GM21529 (cell line): ENCODE results near the gene TKFC.
"Not testable (repeated sequence)": the region's sequence is repeated elsewhere in the genome, so short reads cannot be mapped to it uniquely, and the experiment has no call there.

Experiments used
- ATAC-seq: cut with Tn5 transposase; IDR thresholded peaks from one replicate; pipeline ENCODE4 v1.9.1; 2021; ENCODE audit not compliant: unreplicated experiment

The TKFC gene

DNA sequence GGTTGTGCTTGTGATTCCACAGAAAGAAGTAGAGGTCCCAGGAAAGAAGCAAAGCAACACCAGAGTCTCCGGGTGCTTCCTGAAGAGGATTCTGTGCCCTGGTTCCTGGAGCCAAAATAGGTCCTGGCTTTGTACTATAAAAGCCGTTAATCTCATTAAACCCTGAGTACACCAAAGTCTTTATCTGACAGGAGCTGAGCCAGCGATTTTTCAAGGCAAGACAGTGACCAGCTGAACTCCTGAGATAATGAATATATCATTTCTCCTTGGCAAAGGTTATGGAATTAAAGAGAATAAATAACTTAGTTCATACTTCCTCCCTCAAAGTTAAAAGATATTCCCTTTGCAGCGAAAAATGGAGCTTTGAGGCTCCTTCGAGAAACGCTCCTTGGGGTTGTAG, 34.4 kb downstream of the TKFC start:
- ATAC-seq = no peak

DNA sequence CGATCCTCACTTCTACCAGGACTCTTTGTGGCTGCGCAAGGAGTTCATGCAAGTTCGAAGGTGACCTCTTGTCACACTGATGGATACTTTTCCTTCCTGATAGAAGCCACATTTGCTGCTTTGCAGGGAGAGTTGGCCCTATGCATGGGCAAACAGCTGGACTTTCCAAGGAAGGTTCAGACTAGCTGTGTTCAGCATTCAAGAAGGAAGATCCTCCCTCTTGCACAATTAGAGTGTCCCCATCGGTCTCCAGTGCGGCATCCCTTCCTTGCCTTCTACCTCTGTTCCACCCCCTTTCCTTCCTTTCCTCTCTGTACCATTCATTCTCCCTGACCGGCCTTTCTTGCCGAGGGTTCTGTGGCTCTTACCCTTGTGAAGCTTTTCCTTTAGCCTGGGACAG, 35.6 kb downstream of the TKFC start:
- no peak for ATAC-seq

DNA sequence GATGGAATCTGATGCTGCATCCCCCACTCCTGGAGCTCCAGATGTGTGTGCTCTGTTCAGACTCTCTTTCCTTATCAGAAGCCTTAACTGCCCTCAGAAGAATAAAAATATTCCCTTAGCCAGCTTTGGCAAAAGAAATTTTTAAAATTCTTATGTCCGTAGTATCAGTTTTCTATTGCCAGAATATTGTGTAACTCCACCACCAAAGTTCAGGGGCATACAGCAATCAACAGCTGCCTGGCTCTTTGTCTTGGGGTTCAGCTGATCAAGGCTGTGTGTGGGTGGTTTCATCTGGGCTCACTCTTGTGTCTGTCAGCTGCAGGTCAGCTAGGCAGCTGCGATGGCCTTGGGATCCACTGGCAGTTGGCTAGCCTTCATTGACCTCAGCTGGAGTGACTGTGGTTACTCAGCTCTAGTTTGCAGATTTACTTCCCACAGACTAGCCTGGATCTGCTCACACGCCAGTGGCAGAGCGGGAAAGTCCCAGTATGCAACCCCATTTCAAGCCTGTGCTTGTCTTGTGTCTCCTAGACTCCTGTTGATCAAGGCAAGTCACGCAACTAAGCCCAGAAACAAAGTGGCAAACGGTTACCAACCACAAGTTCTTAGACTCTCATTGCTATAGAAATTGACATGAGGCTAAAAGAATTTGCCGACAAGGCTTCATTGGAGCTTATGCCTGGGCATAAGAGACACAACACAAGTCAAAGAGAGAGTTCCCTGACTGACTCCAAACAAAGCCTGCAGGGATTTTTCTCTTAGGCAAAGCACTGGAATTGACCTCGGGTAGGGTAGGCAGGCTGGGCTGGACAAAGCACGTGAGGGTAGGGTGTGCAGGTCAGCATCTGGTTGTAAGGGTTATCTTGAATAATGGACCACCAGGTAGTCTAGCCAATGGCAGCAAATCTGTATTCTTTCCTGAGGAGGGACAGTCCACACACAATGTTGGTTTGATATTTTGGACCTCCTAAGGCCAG, 36.6 kb downstream of the TKFC start:
- ATAC-seq = no peak

GRCh38 chr11:61370349-61371005, 37.4 kb downstream of the TKFC start:
- ATAC-seq = no peak

GRCh38 chr11:61372659-61373420, 39.8 kb downstream of the TKFC start:
- ATAC-seq = no peak

DNA sequence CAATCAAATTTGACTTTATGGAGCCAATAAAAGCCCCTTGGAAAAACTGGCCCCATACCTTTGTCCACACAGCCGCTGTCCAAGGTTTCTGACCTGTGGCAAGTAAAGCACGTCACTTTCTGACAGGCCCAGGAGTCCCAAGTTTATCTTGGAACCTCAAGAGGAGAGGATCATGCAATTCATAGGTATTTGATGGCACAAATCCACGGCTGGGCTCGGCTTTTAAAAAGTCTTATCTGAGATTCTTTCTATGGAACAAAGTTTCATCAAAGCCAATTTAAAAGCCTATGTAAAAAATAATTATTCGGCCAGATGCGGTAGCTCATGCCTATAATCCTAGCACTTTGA, 42.7 kb downstream of the TKFC start:
- no peak for ATAC-seq

DNA sequence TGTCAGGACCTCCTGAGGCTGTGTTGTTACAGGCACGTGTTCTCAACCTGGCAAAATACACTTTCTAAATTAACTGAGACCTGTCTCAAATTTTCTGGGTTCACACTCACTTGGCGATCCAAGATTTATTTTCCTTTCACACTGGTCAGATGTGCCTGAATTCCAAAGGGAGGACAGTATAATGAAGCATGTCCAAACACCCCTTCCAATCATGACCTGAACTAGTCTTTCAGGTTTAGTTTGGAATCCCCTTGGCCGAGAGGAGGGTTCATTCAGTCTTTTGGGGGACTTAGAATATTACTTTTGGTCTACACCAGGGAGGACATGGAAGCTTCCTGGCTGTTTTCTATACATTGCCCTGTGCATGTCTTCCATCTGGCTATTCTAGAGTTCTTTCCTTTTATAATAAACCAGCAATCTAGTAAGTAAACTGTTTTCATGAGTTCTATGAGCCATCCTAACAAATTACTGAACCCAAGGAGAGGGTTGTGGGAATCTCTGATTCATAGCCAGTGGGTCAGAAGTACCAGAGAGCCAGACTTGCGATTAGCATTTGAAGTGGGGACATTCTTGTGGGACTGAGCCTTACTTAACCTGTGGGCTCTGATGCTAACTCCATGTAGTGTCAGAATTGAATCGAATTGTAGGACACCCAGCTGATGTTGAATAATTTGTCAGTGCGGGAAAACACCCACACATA, 44.6 kb downstream of the TKFC start:
- no peak for ATAC-seq

DNA sequence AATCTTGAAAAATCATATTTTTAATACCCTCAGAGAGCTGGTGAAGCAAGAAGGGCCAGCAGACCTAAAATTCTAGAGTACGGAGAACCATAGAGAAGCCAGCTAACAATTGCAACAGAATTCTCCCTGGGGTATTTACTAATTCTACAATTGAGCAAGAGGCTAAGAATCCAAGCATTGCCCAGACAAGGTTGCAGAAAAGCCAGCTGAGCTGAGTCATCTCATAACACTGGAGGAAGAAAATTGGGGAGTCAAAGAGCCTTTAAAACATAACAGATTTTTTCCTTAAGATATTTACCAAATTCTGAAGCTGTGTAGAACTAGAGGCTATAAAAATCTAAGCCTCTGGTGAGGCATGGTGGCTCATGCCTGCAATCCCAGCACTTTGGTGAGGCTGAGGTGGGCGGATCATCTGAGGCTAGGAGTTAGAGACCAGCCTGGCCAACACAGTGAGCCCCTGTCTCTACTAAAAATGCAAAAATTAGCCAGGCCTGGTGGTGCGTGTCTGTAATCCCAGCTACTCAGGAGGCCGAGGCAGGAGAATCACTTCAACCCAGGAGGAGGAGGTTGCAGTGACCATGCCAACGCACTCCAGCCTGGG, 45.8 kb downstream of the TKFC start:
- no peak for ATAC-seq

DNA sequence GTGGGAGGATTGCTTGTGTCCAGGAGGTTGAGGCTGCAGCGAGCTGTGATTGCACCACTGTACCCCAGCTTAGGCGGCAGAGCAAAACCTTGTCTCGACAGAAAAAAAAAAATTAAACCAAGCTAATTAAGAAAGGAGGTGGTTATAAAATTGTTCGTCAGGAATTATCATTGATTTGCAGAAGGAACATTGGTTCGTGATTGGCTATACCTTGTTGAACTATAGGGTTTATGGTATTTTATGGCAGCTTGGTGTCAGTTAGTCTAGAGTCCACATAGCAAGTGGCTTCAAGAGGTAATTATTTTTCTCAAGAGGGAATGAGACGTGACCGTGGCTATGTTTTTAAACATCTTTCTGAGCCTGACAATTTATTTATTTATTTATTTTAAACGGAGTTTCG, 47.9 kb downstream of the TKFC start:
- no peak for ATAC-seq

DNA sequence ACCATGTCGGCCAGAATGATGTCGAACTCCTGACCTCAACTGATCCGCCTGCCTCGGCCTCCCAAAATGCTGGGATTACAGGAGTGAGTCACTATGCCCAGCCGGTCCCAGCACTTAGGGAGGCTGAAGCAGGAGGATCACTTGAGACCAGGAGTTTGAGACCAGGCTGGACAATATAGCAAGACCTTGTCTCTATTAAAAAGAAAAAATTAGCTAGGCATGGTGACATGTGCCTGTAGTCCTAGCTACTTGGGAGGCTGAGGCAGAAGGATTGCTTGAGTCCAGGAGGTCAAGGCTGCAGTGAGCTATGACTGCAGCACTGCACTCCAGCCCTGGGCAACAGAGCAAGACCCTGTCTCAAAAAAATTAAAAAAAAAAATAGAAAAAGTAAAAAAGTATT, 50.8 kb downstream of the TKFC start:
- ATAC-seq = not testable (repeated sequence)

- ATAC-seq = no peak
Measured at GRCh38 chr11:61384271-61385242, 51.5 kb downstream of the TKFC start.

DNA sequence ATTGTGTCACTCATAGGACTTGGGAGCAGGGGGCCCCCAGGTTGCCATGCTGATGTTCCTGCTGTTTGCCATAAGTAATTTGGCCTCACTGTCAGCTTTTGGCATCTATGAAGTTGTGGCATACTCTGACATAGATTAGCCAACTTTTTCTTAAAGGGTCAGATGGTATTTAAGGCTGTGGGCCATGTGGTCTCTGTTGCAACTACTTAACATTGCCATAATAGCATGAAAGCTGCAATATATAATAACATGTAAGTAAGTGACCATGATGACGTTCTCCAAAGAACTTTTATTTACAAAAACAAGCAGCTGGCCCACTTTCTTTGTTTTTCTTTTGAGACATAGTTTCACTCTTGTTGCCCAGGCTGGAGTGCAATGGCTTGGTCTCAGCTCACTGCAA, 57.1 kb downstream of the TKFC start:
- no peak for ATAC-seq

DNA sequence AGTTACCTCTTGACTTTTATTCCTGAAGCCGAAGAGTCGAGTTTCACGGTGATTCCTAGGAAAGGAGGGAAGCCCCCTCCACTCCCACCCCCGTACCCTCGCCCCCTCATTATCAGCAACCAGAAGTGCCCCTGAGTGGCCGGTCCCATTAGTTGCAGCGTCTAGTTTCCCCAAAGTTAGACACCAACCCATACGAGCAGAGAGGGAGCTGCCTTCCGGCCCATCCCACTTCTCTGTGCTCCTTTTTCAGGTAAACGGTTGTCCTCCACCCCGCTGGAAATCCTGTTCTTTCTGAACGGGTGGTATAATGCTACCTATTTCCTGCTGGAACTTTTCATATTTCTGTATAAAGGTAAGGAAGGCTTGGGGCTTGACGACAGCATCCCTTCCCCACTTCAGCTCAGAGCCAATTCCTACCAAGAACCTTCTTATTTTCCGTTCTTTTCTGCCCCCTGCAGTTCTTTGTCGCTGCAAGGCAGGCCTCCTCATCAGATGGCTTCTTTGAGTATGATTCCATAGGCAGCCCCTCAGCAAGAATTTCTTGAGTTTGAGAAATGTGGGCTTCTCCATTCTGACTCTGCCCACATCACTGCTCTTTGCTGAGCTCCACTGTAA, 60.1 kb downstream of the TKFC start:
- ATAC-seq = no peak
